Astrocyte (in vitro differentiated cells and primary cell): ENCODE measurements around the gene SPCS1.

Source experiments
- CTCF ChIP-seq: IDR thresholded peaks from 2 replicates; pipeline ENCODE4 v1.5.1; 2011; ENCODE audit warnings: low read depth, mild to moderate bottlenecking, inconsistent platforms, low read length, moderate library complexity; ENCODE audit not compliant: insufficient read depth
- EZH2 ChIP-seq: IDR thresholded peaks from 2 replicates; pipeline ENCODE4 v1.6.1; 2012; ENCODE audit warnings: mild to moderate bottlenecking, low read length, inconsistent platforms; ENCODE audit not compliant: insufficient read depth

GRCh38 chr3:52752045-52752660 is 46.2 kb downstream of the SPCS1 start:
- TF ChIP-seq CTCF, result no peak
- no peak for TF ChIP-seq EZH2
